Measurements from ENCODE around the gene KAZN.

The KAZN gene

DNA sequence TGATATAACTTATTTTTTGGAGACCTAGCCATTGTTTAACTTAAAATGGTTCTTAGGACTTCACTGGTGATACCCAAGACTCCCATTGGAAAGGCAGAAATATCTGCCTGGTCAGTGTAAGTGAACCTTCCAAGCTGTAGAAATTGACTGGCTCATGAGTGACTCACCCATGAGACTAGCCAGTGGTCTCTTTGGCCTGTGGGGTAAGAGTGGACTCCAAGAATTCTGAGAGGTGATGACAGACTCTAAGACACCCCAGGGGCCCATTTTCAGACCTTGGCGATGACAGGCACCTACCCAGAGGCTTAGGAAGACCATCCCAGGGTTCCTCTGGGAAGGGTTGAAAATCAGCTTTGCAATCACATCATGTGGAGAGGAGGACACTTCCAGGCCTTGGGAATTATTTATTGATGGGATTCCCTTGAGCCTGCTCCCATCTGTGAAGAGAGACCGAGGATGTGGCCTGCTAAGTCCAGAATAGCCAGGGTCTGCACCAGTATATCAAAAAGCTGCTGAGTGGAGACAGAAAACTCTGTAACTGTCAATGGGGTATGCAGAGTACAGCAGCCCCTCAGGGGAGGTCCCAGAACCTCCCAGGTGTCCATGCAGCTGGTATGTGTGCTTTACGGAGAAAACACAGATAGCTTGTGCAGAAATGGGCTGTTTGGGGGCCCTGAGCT is 78.9 kb downstream of the KAZN start:
- TF ChIP-seq, protein P1, sequence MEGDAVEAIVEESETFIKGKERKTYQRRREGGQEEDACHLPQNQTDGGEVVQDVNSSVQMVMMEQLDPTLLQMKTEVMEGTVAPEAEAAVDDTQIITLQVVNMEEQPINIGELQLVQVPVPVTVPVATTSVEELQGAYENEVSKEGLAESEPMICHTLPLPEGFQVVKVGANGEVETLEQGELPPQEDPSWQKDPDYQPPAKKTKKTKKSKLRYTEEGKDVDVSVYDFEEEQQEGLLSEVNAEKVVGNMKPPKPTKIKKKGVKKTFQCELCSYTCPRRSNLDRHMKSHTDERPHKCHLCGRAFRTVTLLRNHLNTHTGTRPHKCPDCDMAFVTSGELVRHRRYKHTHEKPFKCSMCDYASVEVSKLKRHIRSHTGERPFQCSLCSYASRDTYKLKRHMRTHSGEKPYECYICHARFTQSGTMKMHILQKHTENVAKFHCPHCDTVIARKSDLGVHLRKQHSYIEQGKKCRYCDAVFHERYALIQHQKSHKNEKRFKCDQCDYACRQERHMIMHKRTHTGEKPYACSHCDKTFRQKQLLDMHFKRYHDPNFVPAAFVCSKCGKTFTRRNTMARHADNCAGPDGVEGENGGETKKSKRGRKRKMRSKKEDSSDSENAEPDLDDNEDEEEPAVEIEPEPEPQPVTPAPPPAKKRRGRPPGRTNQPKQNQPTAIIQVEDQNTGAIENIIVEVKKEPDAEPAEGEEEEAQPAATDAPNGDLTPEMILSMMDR (IDR thresholded peaks at IDR 0.05; ENCODE audit: low read depth, low read length, missing control alignments): no peak
- H3K4me3 ChIP-seq (ENCODE audit: low read depth, low read length): no peak overlapping the region
- in situ Hi-C loops (cut with HindIII; ENCODE audit: low sequenced_read_pairs): no loop called here
- no peak for DNase-seq (ENCODE audit: low read depth)

DNA sequence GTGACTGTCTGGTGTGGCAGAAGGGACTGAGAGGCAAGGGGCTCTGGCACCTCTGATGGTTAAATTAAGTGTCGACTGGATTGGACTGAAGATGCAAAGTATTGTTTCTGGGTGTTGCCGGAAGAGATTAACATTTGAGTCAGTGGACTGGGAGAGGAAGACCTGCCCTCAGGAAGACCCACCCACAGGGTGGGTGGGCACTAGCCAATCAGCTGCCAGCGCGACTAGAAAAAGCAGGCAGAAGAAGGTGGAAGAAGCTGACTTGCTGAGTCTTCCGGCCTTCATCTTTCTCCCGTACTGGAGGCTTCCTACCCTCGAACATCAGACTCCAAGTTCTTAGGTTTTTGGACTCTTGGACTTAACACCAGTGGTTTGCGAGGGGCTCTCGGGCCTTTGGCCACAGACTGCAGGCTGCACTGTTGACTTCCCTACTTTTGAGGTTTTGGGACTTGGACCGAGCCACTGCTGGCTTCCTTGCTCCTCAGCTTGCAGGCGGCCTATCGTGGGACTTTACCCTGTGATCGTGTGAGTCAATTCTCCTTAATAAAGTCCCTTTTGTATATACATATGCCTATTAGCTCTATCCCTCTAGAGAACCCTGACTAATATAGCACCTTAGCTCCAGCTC is 79.6 kb downstream of the KAZN start:
- TF ChIP-seq, protein P1 (IDR thresholded peaks at IDR 0.05; ENCODE audit: low read depth, low read length, missing control alignments): no peak
- in situ Hi-C loops (cut with HindIII; ENCODE audit: low sequenced_read_pairs): no loop called here
- DNase-seq (ENCODE audit: low read depth): no peak
- H3K4me3 ChIP-seq (ENCODE audit: low read depth, low read length): no peak overlapping the region

- in situ Hi-C loops (cut with HindIII; ENCODE audit: low sequenced_read_pairs): no loop called here
- TF ChIP-seq, protein P1 (IDR thresholded peaks at IDR 0.05; ENCODE audit: low read depth, low read length, missing control alignments): no peak
- no peak for DNase-seq (ENCODE audit: low read depth)
- no peak overlapping the region for H3K4me3 ChIP-seq (ENCODE audit: low read depth, low read length)
These were observed 80.7 kb downstream of the KAZN start for GRCh38 chr1:14679027-14679688.

- TF ChIP-seq, protein P1 (IDR thresholded peaks at IDR 0.05; ENCODE audit: low read depth, low read length, missing control alignments): no peak
- DNase-seq (ENCODE audit: low read depth): no peak
- H3K4me3 ChIP-seq (ENCODE audit: low read depth, low read length): no peak overlapping the region
- in situ Hi-C loops (cut with HindIII; ENCODE audit: low sequenced_read_pairs): no loop called here
These were observed 82.7 kb downstream of the KAZN start for GRCh38 chr1:14681182-14681581.

DNA sequence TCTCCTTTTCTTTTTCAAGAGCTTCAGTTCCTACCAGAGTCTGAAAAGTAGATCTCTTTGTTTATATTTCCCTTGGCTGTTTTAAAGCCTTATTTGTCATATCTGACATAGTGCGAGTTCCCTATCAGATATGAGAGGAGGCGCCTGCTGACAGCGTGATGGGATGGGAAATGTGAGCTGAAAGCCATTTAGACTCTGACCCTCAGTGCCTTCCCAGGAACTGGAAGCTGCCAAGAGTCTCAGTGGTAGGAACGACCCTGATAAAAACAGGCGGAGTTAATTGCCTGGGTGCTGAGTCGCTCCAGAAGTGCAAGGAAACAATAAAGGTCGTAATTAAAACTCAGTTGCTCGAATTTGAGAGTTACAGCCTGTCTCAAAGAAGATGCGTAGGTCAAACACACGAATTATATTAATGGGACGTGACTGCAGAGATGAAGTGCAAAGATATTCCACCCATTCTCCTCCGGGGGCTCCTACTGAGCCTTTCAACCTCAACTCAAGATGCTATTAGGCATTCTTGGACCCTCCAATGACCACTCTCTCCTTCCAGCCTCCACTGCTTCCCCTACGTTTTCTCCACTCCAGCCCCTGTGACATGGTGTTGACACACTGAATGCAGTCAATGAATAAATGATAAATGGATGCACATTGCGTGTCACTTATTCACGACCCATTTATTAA is 84.6 kb downstream of the KAZN start:
- TF ChIP-seq, protein P1 (IDR thresholded peaks at IDR 0.05; ENCODE audit: low read depth, low read length, missing control alignments): no peak
- DNase-seq (ENCODE audit: low read depth): no peak
- H3K4me3 ChIP-seq (ENCODE audit: low read depth, low read length): no peak overlapping the region
- in situ Hi-C loops (cut with HindIII; ENCODE audit: low sequenced_read_pairs): no loop called here

DNA sequence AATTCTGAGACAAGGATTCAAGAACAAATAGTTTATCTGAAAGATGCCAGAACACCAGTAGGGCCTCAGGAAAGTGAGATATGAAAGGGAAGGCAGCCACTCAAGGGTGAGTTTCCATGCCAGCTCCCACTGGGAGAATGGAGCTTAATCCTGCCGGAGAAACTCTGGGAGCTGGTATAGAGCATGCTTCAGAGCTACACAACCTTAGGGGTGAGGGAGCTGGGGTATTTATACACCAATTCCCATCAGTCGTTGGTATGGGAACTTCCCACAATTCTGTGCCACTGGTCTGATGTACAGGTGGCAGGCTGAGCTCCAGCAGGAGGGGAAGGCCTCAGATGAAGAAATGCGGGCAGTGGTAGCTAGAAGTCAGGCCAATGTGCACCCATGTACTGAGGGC is 86.6 kb downstream of the KAZN start:
- TF ChIP-seq, protein P1 (IDR thresholded peaks at IDR 0.05; ENCODE audit: low read depth, low read length, missing control alignments): no peak
- in situ Hi-C loops (cut with HindIII; ENCODE audit: low sequenced_read_pairs): no loop called here
- no peak overlapping the region for H3K4me3 ChIP-seq (ENCODE audit: low read depth, low read length)
- DNase-seq (ENCODE audit: low read depth): no peak

Measured in astrocyte of the cerebellum (primary cell).